Naive thymus-derived CD4-positive, alpha-beta T cell (primary cell): Measurements from ENCODE around the gene PAX7. TPM values are rescaled to one million over a fixed set of nuclear protein-coding genes. Genes with fewer than 3 reads are reported as not detected.
A peak's percentile ranks its signal among the peaks of the same experiment; 100 is the strongest.

Experiments used
- ATAC-seq: fragments of 150-1000 bp; cut with Tn5 transposase; 2 replicates; pipeline ENCODE4 v1.10.0; 2021; ENCODE audit warnings: mild to moderate bottlenecking, moderate library complexity
- CTCF ChIA-PET: fragments of 350-600 bp; sonication (Branson Sonifier 250); formaldehyde crosslinking; loops from one replicate; lab custom pipeline; 2021; ENCODE audit warnings: antibody characterized with exemption; lab: Charles Lee
- POLR2A ChIA-PET: fragments of 350-600 bp; sonication (Branson Sonifier 250); formaldehyde crosslinking; loops from one replicate; lab custom pipeline; 2021; ENCODE audit warnings: antibody characterized with exemption, inconsistent platforms; lab: Charles Lee
- DNase-seq, 9 donors: peaks; one replicate each; pipeline versions ENCODE4 v3.0.0 to v3.0.0-alpha.2; 2020 to 2022; ENCODE audit warnings: mixed read lengths in 1 of 9
- H3K27ac ChIP-seq: one replicate; pipeline ENCODE4 v1.7.0; 2013; ENCODE audit warnings: mild to moderate bottlenecking, low read depth, low read length, moderate library complexity
- H3K27me3 ChIP-seq, 2 donors: one replicate each; pipeline ENCODE4 v1.7.0; 2013; ENCODE audit warnings: low read length in 2 of 2, mild to moderate bottlenecking in 2 of 2, moderate library complexity in 2 of 2; ENCODE audit not compliant: control insufficient read depth in 2 of 2, insufficient read depth in 2 of 2
- H3K36me3 ChIP-seq, 3 experiments: 1 replicate in 2 of 3; 2 replicates in 1 of 3; pipeline ENCODE4 v1.7.0; 2013; ENCODE audit warnings: low read length in 3 of 3, mild to moderate bottlenecking in 3 of 3, moderate library complexity in 1 of 3; ENCODE audit not compliant: insufficient read depth in 3 of 3, control insufficient read depth in 2 of 3
- H3K4me1 ChIP-seq, 2 donors: one replicate each; pipeline ENCODE4 v1.7.0; 2013; ENCODE audit warnings: low read length in 2 of 2, mild to moderate bottlenecking in 2 of 2, moderate library complexity in 1 of 2; ENCODE audit not compliant: control insufficient read depth in 2 of 2, insufficient read depth in 2 of 2
- H3K4me3 ChIP-seq: 2 replicates; pipeline ENCODE4 v1.7.0; 2013; ENCODE audit warnings: mild to moderate bottlenecking, low read length
- H3K9me3 ChIP-seq, 3 experiments: 1 replicate in 2 of 3; 2 replicates in 1 of 3; pipeline ENCODE4 v1.7.0; 2013; ENCODE audit warnings: low read length in 3 of 3; ENCODE audit not compliant: control insufficient read depth in 2 of 3
- H3K27ac Mint-ChIP-seq, 9 donors: one replicate each; pipeline ENCODE4 v1.8.0; 2020 to 2022; ENCODE audit warnings: mixed read lengths in 9 of 9, mild to moderate bottlenecking in 8 of 9, moderate library complexity in 5 of 9, inconsistent platforms in 2 of 9
- H3K27me3 Mint-ChIP-seq, 5 donors: one replicate each; pipeline ENCODE4 v1.8.0; 2021 to 2022; ENCODE audit warnings: mixed read lengths in 5 of 5, mild to moderate bottlenecking in 1 of 5
- H3K36me3 Mint-ChIP-seq, 5 donors: one replicate each; pipeline ENCODE4 v1.8.0; 2020 to 2022; ENCODE audit warnings: mixed read lengths in 5 of 5, mild to moderate bottlenecking in 3 of 5, inconsistent platforms in 1 of 5
- H3K4me1 Mint-ChIP-seq, 7 donors: one replicate each; pipeline ENCODE4 v1.8.0; 2020 to 2022; ENCODE audit warnings: mixed read lengths in 7 of 7, mild to moderate bottlenecking in 3 of 7, inconsistent platforms in 1 of 7
- H3K4me3 Mint-ChIP-seq, 10 donors: one replicate each; pipeline ENCODE4 v1.8.0; 2020 to 2022; ENCODE audit warnings: mild to moderate bottlenecking in 10 of 10, mixed read lengths in 10 of 10, moderate library complexity in 6 of 10, inconsistent platforms in 2 of 10
- H3K9me3 Mint-ChIP-seq, 11 donors: one replicate each; pipeline ENCODE4 v1.8.0; 2020 to 2022; ENCODE audit warnings: mixed read lengths in 11 of 11, mild to moderate bottlenecking in 4 of 11, inconsistent platforms in 1 of 11, moderate library complexity in 1 of 11
- intact Hi-C, 2 donors: fragments of 100-400 bp; cut with micrococcal nuclease; formaldehyde crosslinking; loops; one replicate each; pipeline ENCODE4 v1.15.1; 2023
- polyA plus RNA-seq, 2 donors: library from polyadenylated mRNA; unstranded; fragments of 300-500 nt; fragmentation: Illumina TruSeq; gene quantifications; one replicate each; pipeline ENCODE4 v1.2.3, GENCODE V29; 2021
- total RNA-seq, 6 experiments: library from RNA in 5 of 6; stranded (reverse) in 5 of 6; gene quantifications; 1 replicate in 5 of 6; 2 replicates in 1 of 6; pipeline ENCODE4 v1.2.3 and lab custom pipeline; 2021 to 2026

PAX7 gene
- total and polyA plus RNA-seq, 7 experiments from 2014 or later: not detected

GRCh38 chr1:18644446-18644845, 13.8 kb downstream of the PAX7 start:
- Histone ChIP-seq H3K4me1 (peaks cover 0 to 48% of the 10 kb centered on the region in 2 donors), H3K27me3 (peaks cover 2 to 48% of the 10 kb centered on the region in 2 donors), H3K9me3 (no peaks in the 10 kb centered on the region), H3K27ac (no peak overlapping the region), H3K36me3 (no peaks in the 10 kb centered on the region), H3K4me3 (no peak overlapping the region)
- peaks cover 16 to 71% (median 61%) of the 10 kb centered on the region in 7 donors for H3K4me1 Mint-ChIP-seq
- H3K4me3 Mint-ChIP-seq: peak overlapping the region in 8 of 10 donors; percentile 50 to 89 (median 68)
- ChIA-PET POLR2A (interaction anchor here (1.2 to 2.2 kb wide), 4 partner anchors 9 to 19 kb away, joined by 3 to 7 read pairs (median 6); no protein-coding TSS in a partner anchor), CTCF (interaction anchor here (1.2 kb wide), 1 partner anchor 11 kb away, joined by 3 read pairs; no protein-coding TSS in a partner anchor)
- intact Hi-C loops: loop anchor here (2.0 kb wide), 1 partner anchor 14 kb away; the partner anchor contains the start of gene PAX7 (in 2 of the 2)
- H3K36me3 Mint-ChIP-seq: peaks cover 0 to 5% (median 0%) of the 10 kb centered on the region in 5 donors
- H3K9me3 Mint-ChIP-seq: peaks cover 0 to 3% (median 0%) of the 10 kb centered on the region in 11 donors
- no peak for ATAC-seq
- DNase-seq: no peak
- H3K27me3 Mint-ChIP-seq: peaks cover 74 to 90% (median 86%) of the 10 kb centered on the region in 5 donors
- peak overlapping the region in 2 of 9 donors; percentile 22 to 33 for H3K27ac Mint-ChIP-seq

- Mint-ChIP-seq H3K36me3 (peaks cover 0 to 5% (median 0%) of the 10 kb centered on the region in 5 donors), H3K27me3 (peaks cover 72 to 90% (median 86%) of the 10 kb centered on the region in 5 donors), H3K27ac (peak overlapping the region in 3 of 9 donors; percentile 22 to 36 (median 33)), H3K4me1 (peaks cover 14 to 71% (median 55%) of the 10 kb centered on the region in 7 donors), H3K4me3 (peak overlapping the region in 9 of 10 donors; percentile 17 to 89 (median 63)), H3K9me3 (peaks cover 0 to 3% (median 0%) of the 10 kb centered on the region in 11 donors)
- CTCF ChIA-PET: interaction anchor here (1.0 to 1.2 kb wide), 2 partner anchors 10 to 52 kb away, joined by 3 read pairs; no protein-coding TSS in a partner anchor
- intact Hi-C loops: loop anchor here (2.0 kb wide), 1 partner anchor 14 kb away; the partner anchor contains the start of gene PAX7 (in 2 of the 2)
- POLR2A ChIA-PET: interaction anchor here (1.2 to 2.2 kb wide), 4 partner anchors 8 to 16 kb away, joined by 4 to 7 read pairs (median 6); no protein-coding TSS in a partner anchor
- no peak overlapping the region for H3K27ac ChIP-seq
- DNase-seq (peak in 2 of 9 donors; percentile 32 to 47), ATAC-seq (peak; percentile 16)
- peaks cover 2 to 48% of the 10 kb centered on the region in 2 donors for H3K27me3 ChIP-seq
- no peaks in the 10 kb centered on the region for H3K36me3 ChIP-seq
- H3K4me1 ChIP-seq: peaks cover 0 to 48% of the 10 kb centered on the region in 2 donors
- no peak overlapping the region for H3K4me3 ChIP-seq
- H3K9me3 ChIP-seq: no peaks in the 10 kb centered on the region
Observed at GRCh38 chr1:18644973-18645746, 14.5 kb downstream of the PAX7 start.

- ChIA-PET POLR2A (interaction anchor here (1.4 to 2.2 kb wide), 3 partner anchors 10 to 15 kb away, joined by 4 to 7 read pairs (median 7); no protein-coding TSS in a partner anchor), CTCF (interaction anchor here (1.0 to 1.2 kb wide), 2 partner anchors 10 to 52 kb away, joined by 3 read pairs; no protein-coding TSS in a partner anchor)
- H3K27me3 Mint-ChIP-seq: peaks cover 70 to 91% (median 85%) of the 10 kb centered on the region in 5 donors
- ATAC-seq (no peak), DNase-seq (no peak)
- intact Hi-C loops: loop anchor here (1.0 to 2.0 kb wide), 2 partner anchors 9 to 15 kb away; partner anchors contain the start of gene PAX7 (in 2 of the 2)
- peaks cover 0 to 3% (median 0%) of the 10 kb centered on the region in 11 donors for H3K9me3 Mint-ChIP-seq
- peak overlapping the region in 1 of 9 donors; percentile 4 for H3K27ac Mint-ChIP-seq
- peak overlapping the region in 9 of 10 donors; percentile 17 to 89 (median 63) for H3K4me3 Mint-ChIP-seq
- Histone ChIP-seq H3K9me3 (no peaks in the 10 kb centered on the region), H3K4me1 (peaks cover 0 to 48% of the 10 kb centered on the region in 2 donors), H3K27ac (no peak overlapping the region), H3K36me3 (no peaks in the 10 kb centered on the region), H3K4me3 (no peak overlapping the region), H3K27me3 (peaks cover 2 to 48% of the 10 kb centered on the region in 2 donors)
- H3K36me3 Mint-ChIP-seq: peaks cover 0 to 5% (median 0%) of the 10 kb centered on the region in 5 donors
- peaks cover 11 to 70% (median 56%) of the 10 kb centered on the region in 7 donors for H3K4me1 Mint-ChIP-seq
Observed at GRCh38 chr1:18645747-18646090, 15.1 kb downstream of the PAX7 start.

- ChIA-PET CTCF (interaction anchor here (1.0 kb wide), 1 partner anchor 53 kb away, joined by 3 read pairs; no protein-coding TSS in a partner anchor), POLR2A (interaction anchor here (1.4 to 2.2 kb wide), 2 partner anchors 12 to 15 kb away, joined by 4 to 7 read pairs; no protein-coding TSS in a partner anchor)
- H3K27ac ChIP-seq: no peak overlapping the region
- Mint-ChIP-seq H3K36me3 (peaks cover 0 to 5% (median 0%) of the 10 kb centered on the region in 5 donors), H3K27me3 (peaks cover 65 to 90% (median 80%) of the 10 kb centered on the region in 5 donors), H3K4me3 (peak overlapping the region in 9 of 10 donors; percentile 4 to 89 (median 63)), H3K9me3 (peaks cover 0 to 3% (median 0%) of the 10 kb centered on the region in 11 donors), H3K27ac (no peak overlapping the region), H3K4me1 (peaks cover 9 to 70% (median 56%) of the 10 kb centered on the region in 7 donors)
- peaks cover 0 to 51% of the 10 kb centered on the region in 2 donors for H3K4me1 ChIP-seq
- no peaks in the 10 kb centered on the region for H3K9me3 ChIP-seq
- peaks cover 2 to 44% of the 10 kb centered on the region in 2 donors for H3K27me3 ChIP-seq
- no peak for DNase-seq
- no peak for ATAC-seq
- no peak overlapping the region for H3K4me3 ChIP-seq
- H3K36me3 ChIP-seq: no peaks in the 10 kb centered on the region
- intact Hi-C loops: loop anchor here in 1 of 2 donors (1.0 kb wide), 1 partner anchor 10 kb away; no protein-coding TSS in a partner anchor
Observed at GRCh38 chr1:18646091-18646785, 15.6 kb downstream of the PAX7 start.

GRCh38 chr1:18646786-18647410, 16.3 kb downstream of the PAX7 start:
- Histone ChIP-seq H3K27ac (no peak overlapping the region), H3K4me1 (peaks cover 0 to 53% of the 10 kb centered on the region in 2 donors), H3K36me3 (no peaks in the 10 kb centered on the region), H3K9me3 (no peaks in the 10 kb centered on the region), H3K27me3 (peaks cover 2 to 38% of the 10 kb centered on the region in 2 donors), H3K4me3 (no peak overlapping the region)
- POLR2A ChIA-PET: no interaction called here
- Mint-ChIP-seq H3K27ac (no peak overlapping the region), H3K27me3 (peaks cover 59 to 89% (median 73%) of the 10 kb centered on the region in 5 donors), H3K9me3 (peaks cover 0 to 3% (median 0%) of the 10 kb centered on the region in 11 donors), H3K4me1 (peaks cover 9 to 71% (median 62%) of the 10 kb centered on the region in 7 donors), H3K4me3 (peak overlapping the region in 6 of 10 donors; percentile 61 to 89 (median 72)), H3K36me3 (peaks cover 0 to 5% (median 0%) of the 10 kb centered on the region in 5 donors)
- intact Hi-C loops: loop anchor here in 1 of 2 donors (1.0 kb wide), 1 partner anchor 11 kb away; no protein-coding TSS in a partner anchor
- DNase-seq: no peak
- no peak for ATAC-seq
- CTCF ChIA-PET: no interaction called here
